Mucosa of rectum (tissue), 2 donors: ENCODE results near the gene PLEKHA7.

ENCODE experiments used
- H3K27ac ChIP-seq, 2 donors: one replicate each; pipeline ENCODE4 v1.7.0; 2013; ENCODE audit warnings: inconsistent platforms in 2 of 2, low read depth in 2 of 2, low read length in 2 of 2
- H3K27me3 ChIP-seq, 2 donors: one replicate each; pipeline ENCODE4 v1.7.0; 2013; ENCODE audit warnings: low read length in 2 of 2; ENCODE audit not compliant: control insufficient read depth in 2 of 2, insufficient read depth in 2 of 2
- H3K36me3 ChIP-seq, 2 donors: one replicate each; pipeline ENCODE4 v1.7.0; 2013; ENCODE audit warnings: low read length in 2 of 2; ENCODE audit not compliant: control insufficient read depth in 2 of 2, insufficient read depth in 2 of 2
- H3K4me1 ChIP-seq, 2 donors: one replicate each; pipeline ENCODE4 v1.7.0; 2013; ENCODE audit warnings: low read length in 2 of 2, mild to moderate bottlenecking in 1 of 2; ENCODE audit not compliant: control insufficient read depth in 2 of 2, insufficient read depth in 2 of 2
- H3K4me3 ChIP-seq, 2 donors: one replicate each; pipeline ENCODE4 v1.7.0; 2013; ENCODE audit warnings: low read length in 2 of 2
- H3K9ac ChIP-seq, 2 donors: one replicate each; pipeline ENCODE4 v1.7.0; 2013; ENCODE audit warnings: low read length in 2 of 2, low read depth in 1 of 2, mild to moderate bottlenecking in 1 of 2
- H3K9me3 ChIP-seq, 2 donors: one replicate each; pipeline ENCODE4 v1.7.0; 2013; ENCODE audit warnings: low read length in 2 of 2; ENCODE audit not compliant: control insufficient read depth in 2 of 2
- donor health status: healthy.
- donor health status: Normal muscosa, but diverticular disease.

PLEKHA7 gene

GRCh38 chr11:16773981-16774935, 240.0 kb downstream of the PLEKHA7 start:
- H3K4me3 ChIP-seq = no peak overlapping the region
- H3K9ac ChIP-seq = no peak overlapping the region
- peaks cover 0 to 1% of the 10 kb centered on the region in 2 donors for H3K4me1 ChIP-seq
- peaks cover 0 to 12% of the 10 kb centered on the region in 2 donors for H3K36me3 ChIP-seq
- H3K27ac ChIP-seq = no peak overlapping the region
- H3K9me3 ChIP-seq = no peaks in the 10 kb centered on the region
- no peaks in the 10 kb centered on the region for H3K27me3 ChIP-seq

GRCh38 chr11:16772141-16772512, 242.1 kb downstream of the PLEKHA7 start:
- no peaks in the 10 kb centered on the region for H3K27me3 ChIP-seq
- no peak overlapping the region for H3K9ac ChIP-seq
- H3K4me1 ChIP-seq = no peaks in the 10 kb centered on the region
- no peak overlapping the region for H3K4me3 ChIP-seq
- H3K36me3 ChIP-seq = peaks cover 0 to 10% of the 10 kb centered on the region in 2 donors
- H3K9me3 ChIP-seq = no peaks in the 10 kb centered on the region
- H3K27ac ChIP-seq = no peak overlapping the region

- Histone ChIP-seq H3K9me3 (no peaks in the 10 kb centered on the region), H3K4me1 (no peaks in the 10 kb centered on the region), H3K27ac (no peak overlapping the region), H3K27me3 (no peaks in the 10 kb centered on the region), H3K9ac (no peak overlapping the region), H3K36me3 (peaks cover 0 to 6% of the 10 kb centered on the region in 2 donors), H3K4me3 (no peak overlapping the region)
These were observed 242.7 kb downstream of the PLEKHA7 start for GRCh38 chr11:16771350-16772140.

- H3K4me1 ChIP-seq = no peaks in the 10 kb centered on the region
- H3K9ac ChIP-seq = no peak overlapping the region
- H3K27me3 ChIP-seq = no peaks in the 10 kb centered on the region
- no peak overlapping the region for H3K27ac ChIP-seq
- H3K36me3 ChIP-seq = peaks cover 0 to 6% of the 10 kb centered on the region in 2 donors
- H3K4me3 ChIP-seq = no peak overlapping the region
- no peaks in the 10 kb centered on the region for H3K9me3 ChIP-seq
These were observed 244.2 kb downstream of the PLEKHA7 start for GRCh38 chr11:16770016-16770415.

- no peak overlapping the region for H3K9ac ChIP-seq
These were observed 244.8 kb downstream of the PLEKHA7 start for GRCh38 chr11:16769386-16769785.

GRCh38 chr11:16767957-16768356, 246.3 kb downstream of the PLEKHA7 start:
- H3K9ac ChIP-seq = no peak overlapping the region
- H3K9me3 ChIP-seq = no peaks in the 10 kb centered on the region
- H3K4me1 ChIP-seq = no peaks in the 10 kb centered on the region
- H3K27me3 ChIP-seq = no peaks in the 10 kb centered on the region
- no peak overlapping the region for H3K4me3 ChIP-seq
- H3K27ac ChIP-seq = no peak overlapping the region
- H3K36me3 ChIP-seq = peaks cover 0 to 6% of the 10 kb centered on the region in 2 donors

More at GRCh38 chr11:16769386-16769785, 244.8 kb downstream of the PLEKHA7 start:
- H3K27ac ChIP-seq = no peak overlapping the region
- H3K4me1 ChIP-seq = no peaks in the 10 kb centered on the region
- peaks cover 0 to 6% of the 10 kb centered on the region in 2 donors for H3K36me3 ChIP-seq
- no peak overlapping the region for H3K4me3 ChIP-seq
- no peaks in the 10 kb centered on the region for H3K27me3 ChIP-seq
- no peaks in the 10 kb centered on the region for H3K9me3 ChIP-seq

GRCh38 chr11:16767137-16767536, 247.1 kb downstream of the PLEKHA7 start:
- Histone ChIP-seq H3K36me3 (peaks cover 0 to 6% of the 10 kb centered on the region in 2 donors), H3K27ac (no peak overlapping the region), H3K4me1 (no peaks in the 10 kb centered on the region), H3K27me3 (no peaks in the 10 kb centered on the region), H3K9me3 (no peaks in the 10 kb centered on the region), H3K9ac (no peak overlapping the region), H3K4me3 (no peak overlapping the region)

GRCh38 chr11:16764888-16765287, 249.3 kb downstream of the PLEKHA7 start:
- Histone ChIP-seq H3K4me3 (no peak overlapping the region), H3K36me3 (peaks cover 0 to 6% of the 10 kb centered on the region in 2 donors), H3K27me3 (no peaks in the 10 kb centered on the region), H3K9me3 (no peaks in the 10 kb centered on the region), H3K27ac (no peak overlapping the region), H3K9ac (no peak overlapping the region), H3K4me1 (no peaks in the 10 kb centered on the region)

GRCh38 chr11:16763746-16764145, 250.5 kb downstream of the PLEKHA7 start:
- H3K9ac ChIP-seq = no peak overlapping the region
- H3K4me3 ChIP-seq = no peak overlapping the region
- H3K9me3 ChIP-seq = no peaks in the 10 kb centered on the region
- H3K36me3 ChIP-seq = peaks cover 0 to 6% of the 10 kb centered on the region in 2 donors
- no peaks in the 10 kb centered on the region for H3K27me3 ChIP-seq
- H3K4me1 ChIP-seq = no peaks in the 10 kb centered on the region
- H3K27ac ChIP-seq = no peak overlapping the region
